Measurements from ENCODE around the gene MARVELD2. TPM values are rescaled to one million over a fixed set of nuclear protein-coding genes. Genes with fewer than 3 reads are reported as not detected.

MARVELD2 gene
- total and polyA plus RNA-seq, 4 donors = 0.97 to 1.4 (median 1.1) TPM; not detected in 1

DNA sequence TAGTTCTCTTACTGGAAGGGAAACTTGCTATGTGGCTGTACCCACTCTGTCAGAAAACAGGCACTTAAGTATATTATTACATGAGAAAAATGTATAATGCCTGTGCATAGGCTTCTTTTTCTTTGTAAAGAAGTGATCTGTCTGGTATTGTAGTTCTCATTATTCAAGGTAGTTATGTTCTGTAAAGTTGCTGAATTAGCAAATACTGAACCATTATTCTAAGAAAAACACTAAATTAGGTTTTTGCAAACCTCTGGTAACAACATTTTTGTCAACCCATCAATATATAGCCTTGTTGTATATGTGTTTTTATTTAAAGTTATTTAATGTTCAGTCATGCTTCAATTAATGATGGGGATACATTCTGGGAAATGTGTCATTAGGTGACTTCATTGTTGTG, 36.5 kb upstream of the MARVELD2 start:
- DNase-seq = no peak
- H3K36me3 ChIP-seq (ENCODE audit: control insufficient read depth in 1 of 2, insufficient read depth in 2 of 2, low read length in 1 of 2) = peaks cover 0 to 2% of the 10 kb centered on the region in 2 donors
- no peaks in the 10 kb centered on the region for H3K9me3 ChIP-seq (ENCODE audit: control insufficient read depth, low read length)
- ATAC-seq (ENCODE audit: low FRiP score) = no peak
- no peaks in the 10 kb centered on the region for H3K4me1 ChIP-seq (ENCODE audit: control insufficient read depth in 1 of 2, insufficient read depth in 2 of 2, low read length in 2 of 2)
- intact Hi-C loops (cut with DNase I) = loop anchor here in 1 of 2 donors (10.0 kb wide), 1 partner anchor 284 kb away; the partner anchor contains the start of gene SLC30A5
- H3K27ac ChIP-seq (ENCODE audit: low read depth in 1 of 2, low read length in 2 of 2) = no peak overlapping the region
- no peaks in the 10 kb centered on the region for H3K27me3 ChIP-seq (ENCODE audit: control insufficient read depth in 1 of 2, insufficient read depth in 2 of 2, low read length in 1 of 2)
- H3K4me3 ChIP-seq (ENCODE audit: low read length in 2 of 2) = no peak overlapping the region

DNA sequence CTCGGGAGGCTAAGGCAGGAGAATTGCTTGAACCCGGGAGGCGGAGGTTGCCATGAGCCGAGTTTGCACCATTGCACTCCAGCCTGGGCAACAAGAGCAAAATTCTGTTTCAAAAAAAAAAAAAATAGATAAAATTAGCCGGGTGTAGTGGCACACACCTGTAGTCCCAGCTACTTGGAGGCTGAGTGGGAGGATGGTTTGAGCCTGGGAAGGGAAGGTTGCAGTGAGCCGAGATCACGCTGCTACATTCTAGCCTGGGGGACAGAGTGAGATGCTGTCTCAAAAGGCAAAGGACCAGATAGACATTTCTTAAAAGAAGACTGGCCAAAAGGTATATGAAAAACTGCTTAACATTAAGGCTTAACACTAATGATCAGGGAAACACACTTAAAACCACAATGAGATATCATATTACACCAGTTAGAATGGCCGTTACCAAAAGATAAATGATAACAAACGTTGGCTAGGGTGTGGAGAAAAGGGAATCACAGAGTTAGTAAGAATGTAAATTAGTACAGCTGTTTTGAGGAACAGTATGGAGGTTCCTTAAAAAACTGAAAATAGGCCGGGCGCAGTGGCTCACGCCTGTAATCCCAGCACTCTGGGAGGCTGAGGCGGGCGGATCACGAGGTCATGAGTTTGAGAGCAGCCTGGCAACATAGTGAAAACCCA, 10.1 kb upstream of the MARVELD2 start:
- DNase-seq = no peak
- Histone ChIP-seq H3K36me3 (ENCODE audit: control insufficient read depth in 1 of 2, insufficient read depth in 2 of 2, low read length in 1 of 2) (peaks cover 2% of the 10 kb centered on the region in 2 donors), H3K4me3 (ENCODE audit: low read length in 2 of 2) (no peak overlapping the region), H3K27me3 (ENCODE audit: control insufficient read depth in 1 of 2, insufficient read depth in 2 of 2, low read length in 1 of 2) (no peaks in the 10 kb centered on the region), H3K27ac (ENCODE audit: low read depth in 1 of 2, low read length in 2 of 2) (no peak overlapping the region), H3K9me3 (ENCODE audit: control insufficient read depth, low read length) (no peaks in the 10 kb centered on the region), H3K4me1 (ENCODE audit: control insufficient read depth in 1 of 2, insufficient read depth in 2 of 2, low read length in 2 of 2) (no peaks in the 10 kb centered on the region)
- ATAC-seq (ENCODE audit: low FRiP score) = no peak
- WGBS, 2 donors = 90 to 93% methylated on average over 14 to 15 of the region's 15 CpGs
- intact Hi-C loops (cut with DNase I) = no loop called here

DNA sequence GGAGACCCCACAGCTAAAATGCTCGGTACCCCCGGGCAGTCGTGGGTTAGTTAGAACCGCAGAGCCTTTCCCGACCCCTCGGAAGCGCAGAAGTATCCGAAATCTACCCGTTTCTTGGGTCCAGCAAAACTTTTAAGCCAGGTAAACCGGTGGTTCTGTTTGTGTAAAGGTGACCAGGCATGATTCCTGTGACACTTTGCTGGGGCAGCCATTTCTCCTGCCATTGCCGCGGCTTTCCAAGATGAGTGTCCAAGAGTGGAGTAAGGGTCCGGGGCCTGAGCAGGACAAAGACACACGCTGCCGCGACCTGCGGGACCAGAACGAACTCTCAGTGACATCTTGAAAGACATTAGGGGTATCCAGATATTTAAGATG, 655 bp downstream of the MARVELD2 start:
- no peaks in the 10 kb centered on the region for H3K36me3 ChIP-seq (ENCODE audit: control insufficient read depth in 1 of 2, insufficient read depth in 2 of 2, low read length in 1 of 2)
- 62% methylated on average over 18 of the region's 18 CpGs for WGBS, 2 donors
- no peaks in the 10 kb centered on the region for H3K9me3 ChIP-seq (ENCODE audit: control insufficient read depth, low read length)
- no peak overlapping the region for H3K4me3 ChIP-seq (ENCODE audit: low read length in 2 of 2)
- H3K27me3 ChIP-seq (ENCODE audit: control insufficient read depth in 1 of 2, insufficient read depth in 2 of 2, low read length in 1 of 2) = no peaks in the 10 kb centered on the region
- ATAC-seq (ENCODE audit: low FRiP score) (no peak), DNase-seq (no peak)
- intact Hi-C loops (cut with DNase I) = no loop called here
- no peaks in the 10 kb centered on the region for H3K4me1 ChIP-seq (ENCODE audit: control insufficient read depth in 1 of 2, insufficient read depth in 2 of 2, low read length in 2 of 2)
- H3K27ac ChIP-seq (ENCODE audit: low read depth in 1 of 2, low read length in 2 of 2) = no peak overlapping the region

DNA sequence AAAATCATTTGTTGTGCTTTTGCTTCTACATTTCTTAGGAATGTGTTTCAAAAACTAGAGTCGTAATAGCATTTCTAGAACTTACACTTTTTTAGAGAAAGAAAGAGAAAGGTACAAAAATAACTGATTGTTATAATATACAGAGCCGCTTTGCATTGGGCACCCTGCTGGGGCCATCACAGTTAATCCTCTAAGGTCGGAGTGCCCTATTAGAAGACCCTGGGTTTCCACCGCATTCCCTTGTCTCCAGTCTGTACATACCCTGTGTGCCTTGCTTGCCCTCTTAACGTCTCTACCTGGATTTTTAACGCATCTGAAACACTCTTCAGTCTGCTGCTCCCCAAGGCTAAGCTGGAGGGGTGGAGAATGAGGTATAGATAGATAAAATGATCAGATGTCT, 1.3 kb downstream of the MARVELD2 start:
- Histone ChIP-seq H3K27ac (ENCODE audit: low read depth in 1 of 2, low read length in 2 of 2) (no peak overlapping the region), H3K4me3 (ENCODE audit: low read length in 2 of 2) (no peak overlapping the region), H3K4me1 (ENCODE audit: control insufficient read depth in 1 of 2, insufficient read depth in 2 of 2, low read length in 2 of 2) (no peaks in the 10 kb centered on the region), H3K27me3 (ENCODE audit: control insufficient read depth in 1 of 2, insufficient read depth in 2 of 2, low read length in 1 of 2) (no peaks in the 10 kb centered on the region), H3K9me3 (ENCODE audit: control insufficient read depth, low read length) (no peaks in the 10 kb centered on the region), H3K36me3 (ENCODE audit: control insufficient read depth in 1 of 2, insufficient read depth in 2 of 2, low read length in 1 of 2) (no peaks in the 10 kb centered on the region)
- WGBS, 2 donors = 86 to 93% methylated on average over 6 of the region's 6 CpGs
- DNase-seq (no peak), ATAC-seq (ENCODE audit: low FRiP score) (no peak)
- intact Hi-C loops (cut with DNase I) = no loop called here

DNA sequence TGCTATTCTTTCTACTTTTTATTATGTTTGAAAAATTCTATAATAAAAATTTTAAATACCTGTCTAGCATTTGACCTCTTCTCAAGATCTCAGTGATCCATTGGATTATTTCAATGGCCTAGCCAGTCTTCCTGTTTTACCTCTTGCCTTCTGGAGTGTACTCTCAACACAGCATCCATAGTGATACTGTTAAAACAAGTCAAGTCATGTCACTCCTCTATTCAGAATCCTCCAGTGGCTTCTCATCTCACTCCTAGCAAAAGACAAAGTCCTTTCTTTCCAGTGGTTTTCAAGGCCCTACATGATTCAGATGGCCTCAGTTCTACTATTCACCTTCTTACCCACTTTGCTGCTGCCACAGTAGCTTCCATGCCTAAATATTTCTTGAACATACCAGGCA, 1.8 kb downstream of the MARVELD2 start:
- Histone ChIP-seq H3K4me3 (ENCODE audit: low read length in 2 of 2) (no peak overlapping the region), H3K27ac (ENCODE audit: low read depth in 1 of 2, low read length in 2 of 2) (no peak overlapping the region), H3K27me3 (ENCODE audit: control insufficient read depth in 1 of 2, insufficient read depth in 2 of 2, low read length in 1 of 2) (no peaks in the 10 kb centered on the region), H3K9me3 (ENCODE audit: control insufficient read depth, low read length) (no peaks in the 10 kb centered on the region), H3K4me1 (ENCODE audit: control insufficient read depth in 1 of 2, insufficient read depth in 2 of 2, low read length in 2 of 2) (no peaks in the 10 kb centered on the region), H3K36me3 (ENCODE audit: control insufficient read depth in 1 of 2, insufficient read depth in 2 of 2, low read length in 1 of 2) (no peaks in the 10 kb centered on the region)
- ATAC-seq (ENCODE audit: low FRiP score) (no peak), DNase-seq (no peak)
- intact Hi-C loops (cut with DNase I) = no loop called here

DNA sequence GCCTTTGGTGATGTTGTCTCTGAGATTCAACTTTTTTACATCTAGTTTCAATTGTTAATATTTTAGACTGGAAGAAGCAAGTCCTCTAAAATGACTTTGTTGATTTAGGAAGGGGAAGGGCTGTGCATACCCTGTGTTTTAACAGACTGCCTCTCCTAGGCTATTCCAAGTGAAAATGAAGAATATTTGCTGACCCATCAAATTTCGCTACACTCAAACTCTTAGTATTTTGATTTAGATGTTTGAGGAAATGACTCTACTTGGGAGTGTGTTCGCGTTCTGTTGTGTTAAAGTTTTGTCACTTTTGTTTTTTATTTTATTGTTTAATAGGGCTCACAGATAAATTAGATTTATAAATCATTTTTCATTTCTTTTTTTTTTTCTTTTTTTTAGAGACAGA, 3.6 kb downstream of the MARVELD2 start:
- DNase-seq = no peak
- intact Hi-C loops (cut with DNase I) = no loop called here
- Histone ChIP-seq H3K4me3 (ENCODE audit: low read length in 2 of 2) (no peak overlapping the region), H3K36me3 (ENCODE audit: control insufficient read depth in 1 of 2, insufficient read depth in 2 of 2, low read length in 1 of 2) (no peaks in the 10 kb centered on the region), H3K9me3 (ENCODE audit: control insufficient read depth, low read length) (no peaks in the 10 kb centered on the region), H3K27me3 (ENCODE audit: control insufficient read depth in 1 of 2, insufficient read depth in 2 of 2, low read length in 1 of 2) (no peaks in the 10 kb centered on the region), H3K4me1 (ENCODE audit: control insufficient read depth in 1 of 2, insufficient read depth in 2 of 2, low read length in 2 of 2) (no peaks in the 10 kb centered on the region), H3K27ac (ENCODE audit: low read depth in 1 of 2, low read length in 2 of 2) (no peak overlapping the region)
- 64 to 87% methylated on average over 3 of the region's 3 CpGs for WGBS, 2 donors
- no peak for ATAC-seq (ENCODE audit: low FRiP score)

DNA sequence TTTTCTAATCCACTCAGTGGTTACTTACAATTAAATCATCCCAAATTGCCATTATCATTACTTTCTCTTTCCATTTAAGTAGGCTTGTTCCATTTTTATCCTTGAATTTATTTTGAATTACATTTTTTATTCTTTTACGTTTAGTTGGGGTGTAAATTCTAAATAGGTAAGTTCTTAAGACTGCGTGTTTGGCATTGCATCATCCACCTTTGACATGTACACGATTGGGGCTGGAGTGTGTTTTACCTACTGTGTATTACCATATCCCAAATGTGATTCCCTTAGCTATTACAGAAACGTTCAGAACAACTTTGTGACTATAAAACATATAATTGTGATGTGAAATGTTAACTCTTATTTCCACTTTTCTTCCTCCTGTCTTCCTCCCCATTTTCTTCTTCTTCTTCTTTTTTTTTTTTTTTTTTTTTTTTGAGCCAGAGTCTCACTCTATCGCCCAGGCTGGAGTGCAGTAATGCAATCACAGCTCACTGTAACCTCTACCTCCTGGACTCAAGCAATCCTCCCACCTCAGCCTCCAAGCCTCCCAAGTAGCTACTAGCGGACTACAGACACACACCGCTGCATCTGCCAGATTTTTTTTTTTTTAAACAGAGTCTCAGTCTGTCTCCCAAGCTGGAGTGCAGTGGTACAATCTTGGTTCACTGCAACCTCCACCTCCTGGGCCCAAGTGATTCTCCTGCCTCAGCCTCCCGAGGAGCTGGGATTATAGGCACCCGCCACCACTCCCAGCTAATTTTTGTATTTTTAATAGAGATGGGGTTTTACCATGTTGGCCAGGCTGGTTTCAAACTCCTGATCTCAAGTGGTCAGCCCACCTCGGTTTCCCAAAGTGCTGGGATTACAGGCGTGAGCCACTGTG, 16.7 kb downstream of the MARVELD2 start:
- 84% methylated on average over 11 of the region's 11 CpGs for WGBS, 2 donors
- H3K27me3 ChIP-seq (ENCODE audit: control insufficient read depth in 1 of 2, insufficient read depth in 2 of 2, low read length in 1 of 2) = no peaks in the 10 kb centered on the region
- H3K9me3 ChIP-seq (ENCODE audit: control insufficient read depth, low read length) = no peaks in the 10 kb centered on the region
- intact Hi-C loops (cut with DNase I) = no loop called here
- no peak overlapping the region for H3K27ac ChIP-seq (ENCODE audit: low read depth in 1 of 2, low read length in 2 of 2)
- no peaks in the 10 kb centered on the region for H3K4me1 ChIP-seq (ENCODE audit: control insufficient read depth in 1 of 2, insufficient read depth in 2 of 2, low read length in 2 of 2)
- no peaks in the 10 kb centered on the region for H3K36me3 ChIP-seq (ENCODE audit: control insufficient read depth in 1 of 2, insufficient read depth in 2 of 2, low read length in 1 of 2)
- DNase-seq (no peak), ATAC-seq (ENCODE audit: low FRiP score) (no peak)
- no peak overlapping the region for H3K4me3 ChIP-seq (ENCODE audit: low read length in 2 of 2)

DNA sequence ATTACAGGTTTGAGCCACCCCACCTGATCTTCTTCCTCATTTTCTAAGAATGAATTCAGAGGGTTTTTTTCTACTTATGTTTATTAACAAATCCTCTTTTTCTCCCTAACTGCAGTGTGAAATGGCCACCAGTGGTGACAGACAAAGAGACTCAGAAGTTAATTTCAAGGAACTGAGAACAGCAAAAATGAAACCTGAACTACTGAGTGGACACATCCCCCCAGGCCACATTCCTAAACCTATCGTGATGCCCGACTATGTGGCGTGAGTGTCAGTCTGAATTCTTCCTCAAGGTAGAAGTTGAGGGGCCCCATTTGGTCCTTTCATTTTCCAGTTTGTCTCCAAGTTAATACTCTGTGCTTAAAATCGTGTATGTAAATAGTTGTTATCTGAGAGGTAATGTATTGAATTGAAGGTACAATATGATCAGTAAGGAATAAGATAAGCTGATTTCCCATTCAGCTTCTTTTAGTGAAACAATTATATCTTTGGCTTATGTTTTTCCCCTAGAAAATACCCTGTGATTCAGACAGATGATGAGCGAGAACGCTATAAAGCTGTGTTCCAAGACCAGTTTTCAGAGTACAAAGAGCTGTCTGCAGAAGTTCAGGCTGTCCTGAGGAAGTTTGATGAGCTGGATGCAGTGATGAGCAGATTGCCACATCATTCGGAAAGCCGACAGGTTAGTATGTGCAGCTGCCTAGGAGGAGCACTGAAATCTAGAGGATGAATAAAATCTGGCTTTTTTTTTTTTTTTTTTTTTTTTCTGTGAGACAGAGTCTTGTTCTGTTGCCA, 17.7 kb downstream of the MARVELD2 start:
- intact Hi-C loops (cut with DNase I) = no loop called here
- no peak for ATAC-seq (ENCODE audit: low FRiP score)
- Histone ChIP-seq H3K27me3 (ENCODE audit: control insufficient read depth in 1 of 2, insufficient read depth in 2 of 2, low read length in 1 of 2) (no peaks in the 10 kb centered on the region), H3K4me1 (ENCODE audit: control insufficient read depth in 1 of 2, insufficient read depth in 2 of 2, low read length in 2 of 2) (no peaks in the 10 kb centered on the region), H3K27ac (ENCODE audit: low read depth in 1 of 2, low read length in 2 of 2) (no peak overlapping the region), H3K36me3 (ENCODE audit: control insufficient read depth in 1 of 2, insufficient read depth in 2 of 2, low read length in 1 of 2) (no peaks in the 10 kb centered on the region), H3K4me3 (ENCODE audit: low read length in 2 of 2) (no peak overlapping the region), H3K9me3 (ENCODE audit: control insufficient read depth, low read length) (no peaks in the 10 kb centered on the region)
- no peak for DNase-seq
- 86 to 90% methylated on average over 8 of the region's 8 CpGs for WGBS, 2 donors

All from aorta (tissue), 5 donors.